ENCODE data around the gene KLLN. TPM values are rescaled to one million over a fixed set of nuclear protein-coding genes. Genes with fewer than 3 reads are reported as not detected.
A peak's percentile ranks its signal among the peaks of the same experiment; 100 is the strongest.
"Not testable (repeated sequence)": the region's sequence is repeated elsewhere in the genome, so short reads cannot be mapped to it uniquely, and the experiment has no call there.

The KLLN gene
- total RNA-seq = 0.17 and 0.47 TPM in 2 replicates

GRCh38 chr10:87863053-87863943 is at the start of gene KLLN, which contains the start of gene PTEN:
TSS of gene KLLN (minus strand) at chr10:87863533. CDS start at chr10:87862487, 1,046 bp downstream.
TSS of gene PTEN (plus strand) at chr10:87863625. CDS start at chr10:87864470, 845 bp downstream.
- peak; percentile 93 for DNase-seq

GRCh38 chr10:87903396-87903795 is 40.1 kb upstream of the KLLN start:
- DNase-seq = not testable (repeated sequence)

- not testable (repeated sequence) for DNase-seq
These were observed 34.6 kb upstream of the KLLN start for GRCh38 chr10:87897957-87898356.

- DNase-seq = no peak
These were observed 32.9 kb upstream of the KLLN start for GRCh38 chr10:87896216-87896615.

- DNase-seq = no peak
These were observed 32.1 kb upstream of the KLLN start for GRCh38 chr10:87895430-87895829.

GRCh38 chr10:87887548-87888289 is 24.4 kb upstream of the KLLN start:
- DNase-seq = no peak

GRCh38 chr10:87887146-87887545 is 23.8 kb upstream of the KLLN start:
- no peak for DNase-seq

GRCh38 chr10:87886635-87887034 is 23.3 kb upstream of the KLLN start:
- DNase-seq = no peak

- DNase-seq = no peak
These were observed 19.4 kb upstream of the KLLN start for GRCh38 chr10:87882555-87883294.

- DNase-seq = not testable (repeated sequence)
These were observed 18.2 kb upstream of the KLLN start for GRCh38 chr10:87881373-87882059.

- DNase-seq = no peak
These were observed 17.0 kb upstream of the KLLN start for GRCh38 chr10:87880336-87880735.

- DNase-seq = peak; percentile 43
These were observed 15.5 kb upstream of the KLLN start for GRCh38 chr10:87878664-87879459.

- no peak for DNase-seq
These were observed 12.7 kb upstream of the KLLN start for GRCh38 chr10:87875929-87876571.

GRCh38 chr10:87873656-87874055 is 10.3 kb upstream of the KLLN start:
- DNase-seq = no peak

GRCh38 chr10:87872828-87873227 is 9.5 kb upstream of the KLLN start:
- DNase-seq = no peak

GRCh38 chr10:87869773-87870551 is 6.6 kb upstream of the KLLN start:
- DNase-seq = no peak

- DNase-seq = not testable (repeated sequence)
These were observed 5.8 kb upstream of the KLLN start for GRCh38 chr10:87869139-87869538.

- no peak for DNase-seq
These were observed 4.9 kb upstream of the KLLN start for GRCh38 chr10:87868277-87868676.

GRCh38 chr10:87867453-87867852 is 4.1 kb upstream of the KLLN start:
- DNase-seq = no peak

- no peak for DNase-seq
These were observed 3.2 kb upstream of the KLLN start for GRCh38 chr10:87866412-87866974.
